Stimulated activated CD8-positive, alpha-beta memory T cell treated with anti-CD3 and anti-CD28 coated beads, Interleukin-7, amount 100 ng/mL, for 48 hours (primary cell): ENCODE data around the gene NR1I3.
"Not testable (repeated sequence)": the region's sequence is repeated elsewhere in the genome, so short reads cannot be mapped to it uniquely, and the experiment has no call there.

Experiments used
- DNase-seq, 2 donors: peaks; one replicate each; pipeline ENCODE4 v3.0.0-alpha.2; 2020; ENCODE audit warnings: low read depth in 1 of 2; ENCODE audit errors: extremely low read depth in 1 of 2

NR1I3 gene

DNA sequence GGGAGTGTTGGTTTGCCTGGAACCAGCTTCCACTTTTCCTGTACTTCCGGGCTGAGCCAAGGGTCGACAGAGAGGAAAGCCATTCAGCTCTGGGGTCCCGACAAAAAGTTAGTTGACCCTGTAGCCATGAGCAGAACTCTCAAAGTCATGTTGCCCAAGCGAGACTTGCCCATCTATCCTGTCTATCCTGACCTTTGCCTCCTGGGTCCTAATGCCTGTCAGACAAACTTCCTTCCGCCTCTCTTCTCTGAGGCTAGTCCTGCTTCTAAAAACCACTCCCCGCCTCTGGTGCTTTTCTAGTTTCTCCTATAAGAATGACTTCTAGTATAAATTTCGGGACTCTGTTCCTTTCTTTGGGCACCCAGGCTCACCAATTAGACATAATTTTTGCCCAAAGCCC lies 12.8 kb upstream of the NR1I3 start:
- no peak for DNase-seq

GRCh38 chr1:161250100-161250499 lies 12.1 kb upstream of the NR1I3 start:
- DNase-seq: not testable (repeated sequence)

- DNase-seq: no peak
Measured at GRCh38 chr1:161244888-161245287, 6.9 kb upstream of the NR1I3 start.

- no peak for DNase-seq
Measured at GRCh38 chr1:161242313-161242712, 4.3 kb upstream of the NR1I3 start.

DNA sequence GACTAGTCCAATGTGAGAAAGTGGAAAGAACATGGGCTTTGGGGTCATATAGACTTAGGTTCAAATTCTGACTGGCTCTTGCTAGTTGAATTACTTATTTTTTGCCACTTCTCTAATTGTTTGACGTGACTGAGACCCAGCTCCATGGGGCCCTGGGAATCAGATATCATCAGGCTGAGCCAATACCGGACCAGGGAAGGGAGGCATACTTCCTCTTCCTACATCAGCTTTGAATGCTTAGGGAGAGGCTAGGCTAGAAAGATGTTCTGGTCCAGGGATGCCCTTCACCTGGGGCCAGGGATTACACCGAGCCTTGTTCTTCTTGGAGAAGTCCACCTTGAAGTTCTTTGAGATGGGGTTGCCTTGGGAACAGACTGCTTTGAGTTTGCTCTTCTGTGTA lies 3.7 kb upstream of the NR1I3 start:
- DNase-seq: no peak

- DNase-seq: no peak
Measured at GRCh38 chr1:161235957-161236775, 1.8 kb downstream of the NR1I3 start.

DNA sequence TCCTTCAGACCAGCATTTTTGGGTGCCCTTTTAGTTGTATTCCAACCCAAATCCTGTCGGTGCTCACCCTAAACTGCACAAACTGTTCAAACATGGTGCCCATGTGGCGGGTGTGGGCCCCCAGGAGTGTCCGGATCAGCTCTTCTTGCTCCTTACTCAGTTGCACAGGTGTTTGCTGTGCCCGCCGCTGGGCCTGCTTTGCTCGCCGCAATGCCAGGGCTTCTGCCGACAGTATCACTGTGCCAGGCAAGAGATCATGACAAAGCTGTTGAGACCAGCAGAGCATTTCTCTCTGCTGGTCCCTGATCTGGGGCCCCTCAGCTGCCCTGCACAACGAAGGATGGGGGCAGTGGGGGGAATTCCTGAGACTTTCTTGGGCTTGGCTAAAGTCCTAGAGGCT lies 4.9 kb downstream of the NR1I3 start:
- no peak for DNase-seq

GRCh38 chr1:161230762-161231161 lies 7.2 kb downstream of the NR1I3 start:
- DNase-seq: no peak

DNA sequence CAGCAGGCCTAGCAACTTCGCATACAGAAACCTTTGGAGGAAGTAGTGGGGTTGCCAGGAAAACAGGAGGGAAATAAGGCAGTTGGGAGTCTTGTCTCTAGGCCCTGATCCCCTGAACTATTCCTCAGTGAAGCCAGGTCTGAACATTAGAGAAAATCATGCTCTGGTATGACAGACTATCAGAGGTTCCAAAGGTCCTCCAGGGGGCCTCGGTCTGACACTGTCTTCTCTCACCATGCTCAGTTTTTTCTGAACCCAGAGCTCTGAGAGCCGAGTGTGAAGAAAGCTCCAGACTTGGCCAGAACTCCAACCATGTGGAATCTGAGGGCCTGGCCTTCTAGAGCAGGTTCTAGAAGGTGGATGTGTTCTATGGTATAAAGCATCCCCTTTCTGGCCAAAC lies 8.1 kb downstream of the NR1I3 start:
- DNase-seq: no peak

- DNase-seq: no peak
Measured at GRCh38 chr1:161228032-161228431, 10.0 kb downstream of the NR1I3 start.

GRCh38 chr1:161227196-161227871 lies 10.7 kb downstream of the NR1I3 start:
- DNase-seq: peak; percentile 36 to 72

- no peak for DNase-seq
Measured at GRCh38 chr1:161226759-161227158, 11.2 kb downstream of the NR1I3 start.

- DNase-seq: no peak
Measured at GRCh38 chr1:161226320-161226711, 11.7 kb downstream of the NR1I3 start.

DNA sequence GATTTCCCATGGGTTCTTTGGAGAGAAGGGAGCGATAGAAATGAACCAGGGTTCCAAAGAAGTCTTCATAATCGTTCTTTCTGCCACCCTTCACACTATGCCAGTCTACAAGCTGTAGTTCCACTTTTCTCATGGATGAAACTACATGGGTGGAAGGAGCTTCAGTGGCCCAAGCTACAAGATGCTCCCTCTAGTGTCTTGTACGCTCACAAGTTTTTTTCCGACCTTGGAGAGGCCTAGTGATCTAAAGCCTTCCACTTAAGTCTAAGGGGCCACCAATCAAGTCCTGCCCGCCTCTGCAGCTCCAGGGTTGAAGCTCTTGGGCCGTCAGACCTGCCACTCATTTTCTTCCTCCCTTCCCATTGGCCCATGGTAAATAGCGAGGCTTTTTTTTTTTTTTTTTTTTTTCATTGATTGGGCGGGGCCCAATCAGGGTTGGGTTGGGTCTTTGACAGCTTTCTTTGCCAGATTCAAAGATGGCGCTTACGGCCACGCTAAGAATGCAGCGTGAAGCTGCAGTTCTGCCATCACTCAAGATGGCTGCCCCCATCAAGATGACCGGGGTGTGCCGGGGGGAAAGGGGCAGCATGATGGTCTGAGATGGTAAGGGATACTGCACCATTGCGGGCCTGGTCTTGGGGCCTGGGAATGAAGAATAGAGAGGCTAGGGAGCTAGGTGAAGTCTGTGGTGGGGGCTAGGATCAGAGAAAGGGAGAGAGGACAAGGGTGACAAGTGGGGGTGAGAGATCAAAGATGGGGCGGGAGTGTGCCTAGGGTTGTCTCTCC lies 12.3 kb downstream of the NR1I3 start, which contains the start of gene TOMM40L:
TOMM40L (plus strand) TSS at position 527 of the 786 bp plus-strand sequence. CDS start 430 bp downstream, outside the sequence.
- DNase-seq: peak; percentile 69 to 91

GRCh38 chr1:161225178-161225533 lies 12.8 kb downstream of the NR1I3 start:
- DNase-seq: no peak

GRCh38 chr1:161224695-161225087 lies 13.3 kb downstream of the NR1I3 start:
- not testable (repeated sequence) for DNase-seq

DNA sequence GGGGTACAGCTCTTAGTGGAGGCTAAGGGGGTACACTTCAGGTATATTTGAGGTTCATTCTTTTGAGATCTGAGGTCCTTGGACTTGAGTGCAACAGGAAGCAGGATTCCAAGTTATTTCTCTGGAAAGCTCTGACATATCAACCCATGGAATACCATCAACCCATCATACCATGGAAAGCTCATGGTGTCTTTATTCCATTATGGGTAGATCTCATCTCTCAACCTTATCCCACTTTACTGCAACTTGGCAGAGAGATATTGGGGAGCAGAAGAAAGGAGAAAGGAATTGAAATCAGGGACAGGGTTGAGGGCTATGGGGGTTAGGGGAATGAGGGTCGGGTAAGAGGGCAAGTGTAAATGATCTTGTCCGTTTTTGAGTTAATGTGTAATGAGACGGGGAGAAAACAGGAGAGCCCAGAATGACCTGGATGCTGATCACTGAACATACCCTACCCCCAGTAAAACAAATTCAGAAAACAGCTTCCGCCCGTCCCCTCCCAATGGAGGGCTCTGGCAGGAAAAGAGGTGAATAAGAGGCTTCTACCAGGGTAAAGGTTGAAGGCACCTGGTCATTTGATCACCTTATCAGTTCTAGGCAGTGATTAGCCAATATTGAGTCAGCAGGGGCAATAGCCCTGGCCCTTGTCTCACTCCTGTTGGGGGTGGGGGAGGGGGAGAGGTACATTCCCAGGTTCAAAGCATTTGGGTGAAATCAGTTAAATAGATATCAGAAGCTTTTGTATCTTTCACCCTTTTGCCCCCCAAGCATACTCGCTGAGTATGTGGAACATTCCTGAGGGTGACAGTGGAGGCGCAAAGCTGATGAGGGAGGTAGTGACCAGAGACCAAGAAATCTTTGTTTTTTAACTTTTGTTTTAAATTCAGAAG lies 14.0 kb downstream of the NR1I3 start:
- DNase-seq: no peak

DNA sequence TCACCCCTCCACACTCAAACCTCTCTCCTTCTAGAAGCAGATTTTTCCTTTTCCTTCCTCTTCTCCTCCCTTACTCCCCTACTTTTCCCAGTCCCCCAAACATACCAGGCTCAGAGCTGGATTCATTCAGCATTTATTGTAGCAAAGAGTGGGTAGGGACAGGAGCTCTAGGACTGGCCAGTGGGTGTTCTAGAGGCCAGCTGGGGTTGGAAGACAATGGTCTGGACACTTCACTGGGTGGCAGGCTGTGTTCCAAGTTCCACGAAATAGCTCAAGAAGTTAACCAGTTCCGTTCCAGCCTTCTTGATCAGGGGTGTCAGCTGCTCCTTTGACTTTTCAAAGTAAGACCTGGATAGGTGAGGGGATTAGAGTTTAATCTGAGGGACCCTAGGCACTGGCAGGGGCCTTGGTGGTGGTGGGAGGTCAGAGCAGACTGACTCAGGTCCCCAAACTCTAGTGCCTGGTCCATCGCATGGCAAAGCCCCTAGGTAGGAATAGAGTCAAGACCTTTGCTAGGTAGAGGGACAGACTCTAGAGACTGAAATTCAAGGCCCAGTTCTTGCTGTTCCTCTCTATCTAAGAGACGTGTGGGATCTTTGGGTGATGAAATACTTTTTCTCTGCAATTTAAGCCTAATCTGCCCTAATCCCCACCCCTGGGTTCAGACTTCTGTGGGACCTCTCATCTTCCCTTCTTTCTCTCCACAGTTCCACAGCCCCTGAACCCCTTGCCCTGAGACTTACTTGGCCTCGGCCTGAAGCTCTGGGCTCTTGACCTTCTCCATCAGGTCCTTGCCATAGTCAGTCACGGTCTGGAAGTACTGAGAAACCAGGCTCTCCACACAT lies 15.6 kb downstream of the NR1I3 start:
- DNase-seq: no peak

DNA sequence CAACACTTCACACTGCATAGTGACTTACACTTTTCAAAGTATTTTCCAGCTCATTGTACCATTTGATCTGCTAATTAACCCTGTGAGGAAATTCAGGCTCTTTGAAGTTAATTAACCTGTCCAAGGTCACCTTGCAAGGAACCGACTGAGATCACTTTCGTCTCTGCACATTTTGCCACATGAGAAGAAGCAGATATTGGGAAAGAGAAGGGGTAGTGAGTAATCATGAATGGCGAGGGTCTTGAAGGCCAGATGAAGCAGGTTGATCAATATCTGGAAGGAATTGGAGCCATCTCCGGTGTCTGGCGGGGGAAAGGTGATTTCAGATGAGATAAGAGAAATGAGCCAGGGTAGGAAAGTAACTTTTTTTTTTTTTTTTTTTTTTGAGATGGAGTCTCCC lies 18.0 kb downstream of the NR1I3 start:
- DNase-seq: no peak
